Hepatocyte (in vitro differentiated cells): ENCODE measurements around the gene PDK1. TPM values are rescaled to one million over a fixed set of nuclear protein-coding genes. Genes with fewer than 3 reads are reported as not detected.

Source experiments
- DNase-seq: peaks from one replicate; pipeline ENCODE4 v3.0.0-alpha.2; 2016; ENCODE audit warnings: low spot score
- H2AFZ ChIP-seq: fragments of 200-600 bp; sonication (generic); 2 replicates; pipeline ENCODE4 v1.6.0; 2016; ENCODE audit warnings: antibody characterized with exemption, mild to moderate bottlenecking
- H3K27ac ChIP-seq: fragments of 200-600 bp; sonication (generic); 2 replicates; pipeline ENCODE4 v1.5.1; 2016; ENCODE audit warnings: mild to moderate bottlenecking
- H3K27me3 ChIP-seq: fragments of 200-600 bp; sonication (generic); 2 replicates; pipeline ENCODE4 v1.6.1; 2016
- H3K36me3 ChIP-seq: fragments of 200-600 bp; sonication (generic); replicated peaks from 2 replicates; pipeline ENCODE4 v1.5.1; 2016; ENCODE audit warnings: low read depth; ENCODE audit not compliant: insufficient read depth
- H3K4me1 ChIP-seq: fragments of 200-600 bp; sonication (generic); 2 replicates; pipeline ENCODE4 v1.5.1; 2016; ENCODE audit warnings: mild to moderate bottlenecking, moderate library complexity; ENCODE audit not compliant: insufficient read depth
- H3K4me2 ChIP-seq: fragments of 200-600 bp; sonication (generic); 2 replicates; pipeline ENCODE4 v1.6.0; 2016
- H3K4me3 ChIP-seq: fragments of 200-600 bp; sonication (generic); 2 replicates; pipeline ENCODE4 v1.5.1; 2016; ENCODE audit warnings: mild to moderate bottlenecking
- H3K79me2 ChIP-seq: fragments of 200-600 bp; sonication (generic); 2 replicates; pipeline ENCODE4 v1.6.0; 2017; ENCODE audit warnings: mild to moderate bottlenecking
- H3K9me2 ChIP-seq: fragments of 200-600 bp; sonication (generic); replicated peaks from 2 replicates; pipeline ENCODE4 v1.6.0; 2017; ENCODE audit warnings: mild to moderate bottlenecking; ENCODE audit not compliant: insufficient read depth
- H3K9me3 ChIP-seq: fragments of 200-600 bp; sonication (generic); 2 replicates; pipeline ENCODE4 v1.5.1; 2016; ENCODE audit warnings: low read depth, mild to moderate bottlenecking
- H4K20me1 ChIP-seq: fragments of 200-600 bp; sonication (generic); 2 replicates; pipeline ENCODE4 v1.6.0; 2016; ENCODE audit warnings: mild to moderate bottlenecking; ENCODE audit not compliant: insufficient read depth, poor library complexity, severe bottlenecking
- CTCF ChIP-seq: fragments of 200-600 bp; sonication (generic); IDR thresholded peaks from 2 replicates; pipeline ENCODE4 v1.5.1; 2016; ENCODE audit warnings: antibody characterized with exemption, mild to moderate bottlenecking; ENCODE audit not compliant: poor library complexity
- EZH2 ChIP-seq: fragments of 200-600 bp; sonication (generic); IDR thresholded peaks from 2 replicates; pipeline ENCODE4 v1.6.1; 2016; ENCODE audit warnings: antibody characterized with exemption, mild to moderate bottlenecking, borderline replicate concordance
- EZH2phosphoT487 ChIP-seq: fragments of 200-600 bp; sonication (generic); IDR thresholded peaks from one replicate; pipeline ENCODE4 v1.6.1; 2018; ENCODE audit warnings: antibody characterized with exemption, mild to moderate bottlenecking, low read depth, moderate library complexity; ENCODE audit not compliant: unreplicated experiment, severe bottlenecking
- WGBS: methylation state at CpG from one replicate; pipeline ENCODE4 v1.1.6; 2016; ENCODE audit warnings: low lambda C conversion rate; ENCODE audit errors: missing lambda C conversion rate; 5-methylcytosine and 5-hydroxymethylcytosine counted together
- polyA plus RNA-seq: library from polyadenylated mRNA; unstranded; fragments of >200 nt; fragmentation: Nextera tagmentation; extraction: Ambion mirVana; gene quantifications from 2 replicates; pipeline ENCODE4 v1.2.1, GENCODE V29; 2016
- total RNA-seq: library from RNA; depleted of rRNA; stranded (reverse); fragments of >200 nt; gene quantifications from 2 replicates; pipeline ENCODE4 v1.2.3, GENCODE V29; 2014

The PDK1 gene
- total and polyA plus RNA-seq, 2 experiments from 2014 or later, result 8.0 to 13.1 TPM

GRCh38 chr2:172615727-172616261 is 59.9 kb downstream of the PDK1 start:
- TF ChIP-seq EZH2phosphoT487 (no peak), EZH2 (no peak), CTCF (no peak)
- peaks cover 6% of the 10 kb centered on the region for H3K4me1 ChIP-seq
- no peaks in the 10 kb centered on the region for H3K9me2 ChIP-seq
- H4K20me1 ChIP-seq, result no peaks in the 10 kb centered on the region
- H3K27ac ChIP-seq, result no peak overlapping the region
- DNase-seq, result no peak
- no peaks in the 10 kb centered on the region for H3K9me3 ChIP-seq
- no peaks in the 10 kb centered on the region for H3K27me3 ChIP-seq
- 90% methylated on average over 5 of the region's 5 CpGs for WGBS
- no peaks in the 10 kb centered on the region for H3K79me2 ChIP-seq
- H2AFZ ChIP-seq, result no peak overlapping the region
- no peaks in the 10 kb centered on the region for H3K36me3 ChIP-seq
- H3K4me3 ChIP-seq, result no peak overlapping the region
- no peak overlapping the region for H3K4me2 ChIP-seq

GRCh38 chr2:172617115-172617514 is 61.2 kb downstream of the PDK1 start:
- no peak overlapping the region for H2AFZ ChIP-seq
- no peaks in the 10 kb centered on the region for H3K9me2 ChIP-seq
- no peak overlapping the region for H3K4me2 ChIP-seq
- no peaks in the 10 kb centered on the region for H3K36me3 ChIP-seq
- no peak overlapping the region for H3K4me3 ChIP-seq
- peaks cover 6% of the 10 kb centered on the region for H3K4me1 ChIP-seq
- 94% methylated on average over 2 of the region's 2 CpGs for WGBS
- H4K20me1 ChIP-seq, result no peaks in the 10 kb centered on the region
- no peak for DNase-seq
- TF ChIP-seq EZH2phosphoT487, result no peak
- TF ChIP-seq CTCF, result no peak
- TF ChIP-seq EZH2, result no peak
- no peaks in the 10 kb centered on the region for H3K79me2 ChIP-seq
- H3K27ac ChIP-seq, result no peak overlapping the region
- no peaks in the 10 kb centered on the region for H3K9me3 ChIP-seq
- H3K27me3 ChIP-seq, result no peaks in the 10 kb centered on the region

- Histone ChIP-seq H3K4me3 (no peak overlapping the region), H3K36me3 (no peaks in the 10 kb centered on the region), H3K4me2 (no peak overlapping the region), H3K27ac (no peak overlapping the region), H3K79me2 (no peaks in the 10 kb centered on the region), H3K4me1 (no peaks in the 10 kb centered on the region), H4K20me1 (no peaks in the 10 kb centered on the region), H2AFZ (no peak overlapping the region), H3K27me3 (no peaks in the 10 kb centered on the region), H3K9me3 (no peaks in the 10 kb centered on the region), H3K9me2 (no peaks in the 10 kb centered on the region)
- TF ChIP-seq CTCF, result no peak
- TF ChIP-seq EZH2, result no peak
- TF ChIP-seq EZH2phosphoT487, result no peak
- DNase-seq, result no peak
- 80% methylated on average over 1 of the region's 1 CpG for WGBS
Observed at GRCh38 chr2:172623249-172623965, 67.5 kb downstream of the PDK1 start.
